H1 (cell line): ENCODE data around the gene NPY2R.

Source experiments
- BRCA1 ChIP-seq: IDR thresholded peaks from 2 replicates; pipeline ENCODE4 v1.6.1; 2012; ENCODE audit warnings: low read depth, low read length, improper control_type of control experiment
- CHD2 ChIP-seq: IDR thresholded peaks from 2 replicates; pipeline ENCODE4 v1.6.1; 2012; ENCODE audit warnings: low read length, improper control_type of control experiment
- CTCF ChIP-seq, 3 experiments: IDR thresholded peaks; 1 replicate in 2 of 3; 2 replicates in 1 of 3; pipeline versions ENCODE4 v1.5.1 to v1.6.1; 2011; ENCODE audit warnings: low read length in 3 of 3, mild to moderate bottlenecking in 3 of 3, inconsistent platforms in 2 of 3, low read depth in 1 of 3, moderate library complexity in 1 of 3; ENCODE audit not compliant: insufficient read depth in 1 of 3; ENCODE audit errors: control extremely low read depth in 1 of 3
- POLR2A ChIP-seq, 2 experiments: IDR thresholded peaks; 1 replicate in 1 of 2; 2 replicates in 1 of 2; pipeline ENCODE4 v1.6.1; 2011; ENCODE audit warnings: low read depth in 2 of 2, low read length in 2 of 2, mild to moderate bottlenecking in 2 of 2; ENCODE audit errors: control extremely low read depth in 1 of 2
- YY1 ChIP-seq: IDR thresholded peaks from 2 replicates; pipeline ENCODE4 v1.6.1; 2011; ENCODE audit warnings: low read depth, mild to moderate bottlenecking, low read length

- no peak for TF ChIP-seq BRCA1
- TF ChIP-seq POLR2A (IDR thresholded peaks at IDR 0.05; ENCODE audit: control extremely low read depth in 1 of 2, low read depth in 2 of 2, low read length in 2 of 2): no peak
- TF ChIP-seq CHD2: no peak
- no peak for TF ChIP-seq YY1
- TF ChIP-seq CTCF (IDR thresholded peaks at IDR 0.05; ENCODE audit: control extremely low read depth in 1 of 3, insufficient read depth in 1 of 3, low read depth in 1 of 3, low read length in 3 of 3): no peak
Measured at GRCh38 chr4:155241664-155242063, 33.2 kb downstream of the NPY2R start.
